NCI-H2029 (cell line): ENCODE measurements around the gene SLCO4A1.

Experiments
- DNase-seq: peaks from one replicate; lab custom pipeline; 2025; lab: John Stamatoyannopoulos, UW

Gene SLCO4A1

GRCh38 chr20:62638055-62638570, 4.2 kb upstream of the SLCO4A1 start:
- DNase-seq = no peak

DNA sequence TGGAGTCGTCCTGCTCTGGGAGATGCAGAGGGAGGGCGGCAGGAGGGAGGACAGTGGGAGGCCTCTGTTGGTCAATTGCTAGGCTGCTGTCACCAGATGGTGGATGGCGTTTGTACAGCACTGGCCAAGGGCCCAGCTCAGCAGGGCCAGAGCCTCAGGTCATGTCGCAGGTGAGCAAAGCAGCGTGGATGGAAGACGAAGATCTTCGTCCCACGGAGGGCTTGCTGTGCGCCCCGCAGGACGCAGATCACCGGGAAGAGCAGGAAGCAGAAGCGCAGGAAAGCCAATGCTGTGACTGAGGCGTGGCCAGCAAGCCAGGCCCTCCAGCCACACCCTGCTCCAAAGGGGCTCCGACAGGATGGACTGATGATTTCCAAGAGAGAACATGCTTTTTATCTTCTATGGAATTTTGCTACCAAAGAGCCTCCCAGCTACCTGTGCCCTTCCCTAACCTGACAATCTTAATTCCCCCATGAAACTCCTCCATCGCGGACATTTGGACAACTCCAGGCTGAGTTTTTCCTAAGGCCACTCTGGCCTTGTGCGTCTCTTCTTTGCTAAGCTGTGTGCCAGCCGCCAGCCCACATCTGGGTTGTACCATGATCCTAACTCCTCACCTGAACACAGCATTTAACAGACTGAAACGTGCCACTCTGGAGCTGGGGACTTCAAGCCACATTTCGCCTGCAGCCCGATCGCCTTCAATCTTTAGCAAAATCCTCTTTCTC, 3.5 kb upstream of the SLCO4A1 start:
- no peak for DNase-seq

GRCh38 chr20:62639765-62640164, 2.5 kb upstream of the SLCO4A1 start:
- DNase-seq = no peak

DNA sequence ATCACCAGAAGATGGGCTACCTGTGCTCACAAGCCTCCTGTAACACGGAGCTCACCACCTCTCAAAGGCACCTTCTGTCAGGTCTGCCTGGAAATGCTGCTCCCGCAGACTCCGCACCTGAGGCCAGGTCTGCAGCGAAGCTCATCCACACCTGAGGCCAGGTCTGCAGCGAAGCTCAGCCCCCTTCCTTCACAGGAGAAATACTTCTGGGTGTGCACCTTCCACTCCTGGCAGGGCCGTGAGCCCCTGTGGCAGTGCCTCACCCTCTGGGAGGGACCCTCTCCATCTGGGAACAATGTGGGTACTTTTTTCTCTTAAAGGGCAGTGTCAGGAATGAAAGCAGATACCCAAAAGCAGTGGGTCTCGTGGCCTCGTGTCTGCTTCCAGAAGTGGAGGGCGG, 1.4 kb upstream of the SLCO4A1 start:
- no peak for DNase-seq

GRCh38 chr20:62641321-62642050, 817 bp upstream of the SLCO4A1 start:
- no peak for DNase-seq

GRCh38 chr20:62642666-62643520, 590 bp downstream of the SLCO4A1 start:
- DNase-seq = no peak

DNA sequence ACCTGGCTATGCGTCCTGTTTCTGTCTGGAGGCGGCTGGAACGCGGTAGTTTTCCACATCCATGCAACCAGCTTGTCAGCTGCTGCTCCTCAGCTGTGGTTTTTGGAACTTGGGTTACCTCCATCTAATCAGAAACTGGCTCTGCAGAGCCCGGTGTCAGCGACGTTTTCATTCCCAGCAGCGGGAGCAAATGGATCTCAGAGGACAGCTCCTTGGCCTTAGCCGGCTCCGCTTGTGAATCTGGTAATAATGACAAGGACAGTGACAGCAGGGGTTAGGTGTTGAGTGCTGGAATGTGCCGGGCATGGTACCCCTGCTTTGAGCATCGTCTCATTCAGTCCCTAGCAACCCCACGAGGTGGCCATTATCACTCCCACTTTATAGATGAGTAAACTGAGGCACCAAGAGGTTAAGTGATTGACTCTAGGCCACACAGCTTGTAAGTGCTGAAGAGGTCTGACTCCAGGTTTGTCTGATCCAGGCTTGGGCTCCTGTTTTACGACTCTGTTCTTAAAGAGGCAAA, 1.3 kb downstream of the SLCO4A1 start:
- DNase-seq = no peak

GRCh38 chr20:62644044-62644795, 1.9 kb downstream of the SLCO4A1 start:
- DNase-seq = no peak

DNA sequence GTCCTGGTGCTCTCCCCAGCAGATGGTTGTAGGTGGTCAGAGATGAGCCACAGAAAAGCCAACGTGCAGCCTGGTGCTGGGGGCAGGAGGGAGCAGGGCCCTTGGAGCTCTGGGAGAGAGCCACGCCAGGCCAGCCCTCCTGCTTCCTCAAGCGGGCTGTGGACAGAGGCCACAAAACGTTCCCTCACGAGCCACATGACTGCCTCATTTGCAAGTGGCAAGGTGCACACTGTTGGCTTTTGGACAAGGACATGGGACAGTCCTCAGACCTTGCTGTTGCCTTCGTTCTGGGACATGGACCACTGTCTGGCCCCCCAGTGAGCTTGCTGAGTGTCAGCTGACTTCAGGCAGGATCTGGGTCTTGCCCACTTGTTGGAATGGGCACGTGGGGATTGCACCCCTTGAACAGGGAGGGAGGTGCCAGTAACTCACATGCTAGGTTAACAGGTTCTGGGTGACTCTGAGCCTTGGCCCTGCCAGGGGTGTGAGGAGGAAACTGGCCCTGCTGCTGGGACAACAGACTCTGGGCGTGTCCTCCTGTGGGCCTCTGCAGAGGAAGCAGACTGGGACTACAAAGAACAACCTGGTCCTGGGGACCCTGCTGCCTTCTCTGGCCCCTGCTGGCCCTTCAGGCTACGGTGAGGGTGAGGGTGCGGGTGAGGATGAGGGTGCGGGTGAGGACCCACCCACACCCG, 2.6 kb downstream of the SLCO4A1 start:
- DNase-seq = no peak

- no peak for DNase-seq
Observed at GRCh38 chr20:62645613-62646012, 3.3 kb downstream of the SLCO4A1 start.

DNA sequence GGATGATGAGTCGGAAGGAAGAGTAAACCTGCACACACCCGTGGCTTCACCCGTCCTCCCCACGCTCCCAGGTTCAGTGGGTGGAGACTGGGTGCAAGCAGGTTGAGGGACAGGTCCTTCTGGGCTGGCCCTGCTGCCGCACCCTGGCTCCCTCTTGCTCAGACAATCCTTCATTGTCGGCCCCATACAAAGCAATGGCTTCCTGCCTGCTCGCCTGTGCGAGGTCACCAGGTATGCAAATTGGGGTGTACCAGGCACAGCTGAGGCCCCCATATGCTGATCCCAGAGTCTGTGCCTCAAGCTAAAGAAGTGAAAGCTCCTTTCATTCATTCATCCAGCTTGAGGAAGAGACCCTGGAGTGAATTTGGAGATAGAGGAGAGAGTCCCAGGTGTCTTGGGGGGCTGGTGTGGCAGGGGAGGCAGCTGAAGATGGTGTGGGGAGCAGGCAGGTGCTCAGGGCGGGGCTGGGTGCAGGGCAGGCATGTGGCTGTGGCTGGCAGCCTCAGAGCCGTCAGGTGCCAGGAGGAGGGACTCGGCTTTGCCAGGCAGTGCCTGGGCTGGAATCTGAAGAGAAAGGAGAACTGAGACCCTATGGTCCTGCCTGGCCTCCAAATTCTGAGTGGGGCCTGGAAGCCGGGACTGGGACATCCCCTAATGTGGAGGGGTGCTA, 4.7 kb downstream of the SLCO4A1 start:
- DNase-seq = no peak

- DNase-seq = no peak
Observed at GRCh38 chr20:62647521-62648317, 5.4 kb downstream of the SLCO4A1 start.

- no peak for DNase-seq
Observed at GRCh38 chr20:62648318-62648995, 6.2 kb downstream of the SLCO4A1 start.

DNA sequence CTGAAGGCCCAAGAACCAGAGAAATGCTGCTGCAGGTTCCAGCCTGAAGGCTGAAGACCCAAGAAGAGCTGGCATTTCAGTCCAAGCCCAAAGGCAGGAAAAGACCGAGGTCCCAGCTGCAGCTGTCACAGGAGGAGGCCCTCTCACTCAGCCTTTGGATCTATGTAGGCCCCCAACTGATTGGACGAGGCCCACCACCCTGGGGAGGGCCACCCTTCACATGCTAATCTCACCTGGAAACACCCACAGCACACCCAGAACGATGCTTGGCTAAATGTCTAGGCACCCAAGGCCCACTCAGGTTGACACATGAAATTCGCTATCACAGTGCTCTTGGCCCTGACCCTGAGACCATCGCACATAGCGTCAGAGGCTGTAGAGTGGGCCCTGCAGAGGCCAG, 6.8 kb downstream of the SLCO4A1 start:
- no peak for DNase-seq

DNA sequence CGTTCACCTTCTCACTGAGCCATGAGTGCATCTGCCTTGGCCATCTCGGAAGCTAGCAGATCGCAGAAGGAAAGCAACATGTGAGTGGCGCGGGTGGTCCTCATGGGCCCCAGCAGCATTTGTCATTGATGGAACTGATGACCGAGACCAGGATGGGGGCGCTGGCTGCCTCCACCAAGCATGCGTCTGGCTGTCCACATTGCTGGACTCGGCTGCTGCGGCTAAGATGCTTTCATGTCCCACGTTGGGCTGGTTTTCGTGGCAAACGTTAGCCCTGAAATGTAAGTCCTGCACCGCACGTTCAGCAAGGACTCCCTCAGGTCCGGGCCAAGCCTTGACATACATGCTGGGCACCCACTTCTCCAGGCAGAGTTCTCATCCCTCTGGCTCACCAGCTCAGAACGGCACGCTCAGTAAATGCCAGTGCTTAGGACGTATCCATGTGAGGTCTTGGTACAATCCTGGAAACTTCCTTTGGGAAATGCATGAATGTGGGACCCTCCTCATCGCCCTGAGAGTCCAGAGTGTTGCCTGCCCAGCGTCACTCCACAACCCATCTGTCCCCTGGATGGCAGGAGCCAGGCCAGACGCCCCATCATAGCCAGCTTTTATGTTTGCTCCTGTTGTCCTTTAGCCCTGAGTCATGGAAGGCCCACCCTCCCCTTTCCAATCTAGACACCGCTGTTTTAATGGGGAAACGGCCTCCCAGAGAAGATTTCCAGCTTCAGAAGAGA, 8.4 kb downstream of the SLCO4A1 start:
- no peak for DNase-seq

GRCh38 chr20:62651285-62652021, 9.2 kb downstream of the SLCO4A1 start:
- DNase-seq = no peak
